Measurements from ENCODE around the gene POU6F2.
"Not testable (repeated sequence)": the region's sequence is repeated elsewhere in the genome, so short reads cannot be mapped to it uniquely, and the experiment has no call there.

Gene POU6F2

GRCh38 chr7:38977685-38978084, at the start of gene POU6F2:
POU6F2 (plus strand) TSS chr7:38977909; CDS start chr7:38977954, 45 bp downstream.
- no peak for DNase-seq

GRCh38 chr7:38928506-38928905, 49.2 kb upstream of the POU6F2 start:
- DNase-seq = no peak

- peak in 3 of 56 donors; percentile 0 to 5 (median 2) for DNase-seq
These were observed 48.1 kb upstream of the POU6F2 start for GRCh38 chr7:38929460-38930171.

GRCh38 chr7:38932509-38933168, 45.1 kb upstream of the POU6F2 start:
- DNase-seq = peak in 42 of 56 donors; percentile 1 to 76 (median 20)

GRCh38 chr7:38934051-38934450, 43.7 kb upstream of the POU6F2 start:
- DNase-seq = no peak

GRCh38 chr7:38934536-38934935, 43.2 kb upstream of the POU6F2 start:
- no peak for DNase-seq

GRCh38 chr7:38936641-38937040, 41.1 kb upstream of the POU6F2 start:
- no peak for DNase-seq

GRCh38 chr7:38938001-38938485, 39.7 kb upstream of the POU6F2 start:
- DNase-seq = no peak

GRCh38 chr7:38938589-38938988, 39.1 kb upstream of the POU6F2 start:
- no peak for DNase-seq

GRCh38 chr7:38940774-38941173, 36.9 kb upstream of the POU6F2 start:
- DNase-seq = no peak

GRCh38 chr7:38942431-38943051, 35.2 kb upstream of the POU6F2 start:
- no peak for DNase-seq

- DNase-seq = not testable (repeated sequence)
These were observed 30.2 kb upstream of the POU6F2 start for GRCh38 chr7:38947541-38947940.

GRCh38 chr7:38950309-38950708, 27.4 kb upstream of the POU6F2 start:
- no peak for DNase-seq

- DNase-seq = no peak
These were observed 26.5 kb upstream of the POU6F2 start for GRCh38 chr7:38951213-38951612.

- DNase-seq = no peak
These were observed 24.5 kb upstream of the POU6F2 start for GRCh38 chr7:38953227-38953626.

- DNase-seq = no peak
These were observed 23.7 kb upstream of the POU6F2 start for GRCh38 chr7:38953971-38954370.

GRCh38 chr7:38955892-38956291, 21.8 kb upstream of the POU6F2 start:
- no peak for DNase-seq

GRCh38 chr7:38962028-38962427, 15.7 kb upstream of the POU6F2 start:
- no peak for DNase-seq

- DNase-seq = no peak
These were observed 12.8 kb upstream of the POU6F2 start for GRCh38 chr7:38964921-38965320.

GRCh38 chr7:38973760-38974159, 3.9 kb upstream of the POU6F2 start:
- no peak for DNase-seq

GRCh38 chr7:38975944-38976392, 1.7 kb upstream of the POU6F2 start:
- peak in 10 of 56 donors; percentile 2 to 24 (median 11) for DNase-seq

GRCh38 chr7:38978491-38978890, 782 bp downstream of the POU6F2 start:
- no peak for DNase-seq

Measured in amygdala (tissue), 56 donors.